ENCODE data around the gene RNF152.

The RNF152 gene, protein sequence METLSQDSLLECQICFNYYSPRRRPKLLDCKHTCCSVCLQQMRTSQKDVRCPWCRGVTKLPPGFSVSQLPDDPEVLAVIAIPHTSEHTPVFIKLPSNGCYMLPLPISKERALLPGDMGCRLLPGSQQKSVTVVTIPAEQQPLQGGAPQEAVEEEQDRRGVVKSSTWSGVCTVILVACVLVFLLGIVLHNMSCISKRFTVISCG

DNA sequence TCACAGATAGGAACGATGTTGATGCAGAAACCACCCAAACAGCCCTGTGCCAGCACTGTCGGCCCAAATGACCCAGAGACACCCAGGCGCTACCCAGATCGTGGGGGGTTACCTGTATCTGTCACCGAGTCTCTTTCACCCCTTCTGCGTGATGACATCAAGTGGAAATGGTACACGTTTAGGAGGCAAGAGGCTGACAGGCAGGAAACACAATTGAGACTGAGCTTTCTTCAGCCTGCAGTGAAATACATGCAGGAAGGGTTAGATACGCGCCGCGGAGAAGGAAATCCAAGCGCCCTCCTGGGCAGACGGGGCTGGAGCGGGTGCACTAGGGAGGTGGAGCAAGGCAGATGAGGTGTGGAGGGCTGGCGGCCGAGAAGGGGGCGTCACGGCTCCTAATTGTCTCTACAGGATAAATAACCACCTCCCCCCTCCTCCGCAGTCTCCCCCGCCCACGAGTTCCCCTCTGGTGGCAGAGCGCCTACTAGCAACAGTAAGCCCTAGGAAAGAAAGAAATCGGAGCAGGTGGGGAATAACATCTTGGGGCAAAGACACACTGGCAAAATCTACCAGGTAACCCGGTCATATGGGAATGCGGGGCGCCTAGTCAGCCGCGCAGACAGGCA lies at the start of gene RNF152:
Gene RNF152, minus strand, starts transcription at position 325 of the 626 bp plus-strand sequence. CDS start 76,544 bp downstream, outside the sequence.
- in situ Hi-C loops (cut with MboI; ENCODE audit: low sequenced_read_pairs): no loop called here

GRCh38 chr18:61941948-61942471 lies 49.2 kb upstream of the RNF152 start:
- in situ Hi-C loops (cut with MboI; ENCODE audit: low sequenced_read_pairs): no loop called here

DNA sequence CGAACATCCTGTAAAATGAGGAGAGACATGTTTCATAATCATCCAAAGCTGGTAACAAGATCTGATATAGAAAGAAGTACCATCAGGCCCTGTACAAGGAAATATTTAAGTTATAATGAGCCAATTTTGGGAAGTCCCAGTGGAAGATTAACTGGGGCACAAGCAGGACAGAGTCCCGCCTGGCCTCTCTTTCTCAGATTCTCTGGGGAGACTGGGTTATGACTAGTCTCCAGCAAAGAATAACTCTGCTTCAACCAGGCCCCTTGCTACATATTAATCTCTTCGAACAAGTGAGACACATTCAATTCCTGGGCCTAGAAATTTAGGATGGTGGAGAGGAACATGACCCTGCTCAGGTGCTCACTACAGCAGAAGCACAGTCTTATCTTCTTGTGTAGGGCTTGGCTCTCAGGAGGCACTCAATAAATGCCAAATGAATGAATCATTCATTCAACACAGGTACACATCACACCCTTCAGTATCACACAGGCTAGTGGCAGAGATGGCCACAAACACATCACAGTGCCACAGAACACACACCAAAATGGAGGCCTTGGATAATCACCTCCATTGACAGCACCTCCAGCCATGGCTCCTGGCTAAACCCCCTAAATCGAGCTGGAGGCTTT lies 46.4 kb upstream of the RNF152 start:
- in situ Hi-C loops (cut with MboI; ENCODE audit: low sequenced_read_pairs): no loop called here

GRCh38 chr18:61935362-61935761 lies 42.6 kb upstream of the RNF152 start:
- in situ Hi-C loops (cut with MboI; ENCODE audit: low sequenced_read_pairs): no loop called here

DNA sequence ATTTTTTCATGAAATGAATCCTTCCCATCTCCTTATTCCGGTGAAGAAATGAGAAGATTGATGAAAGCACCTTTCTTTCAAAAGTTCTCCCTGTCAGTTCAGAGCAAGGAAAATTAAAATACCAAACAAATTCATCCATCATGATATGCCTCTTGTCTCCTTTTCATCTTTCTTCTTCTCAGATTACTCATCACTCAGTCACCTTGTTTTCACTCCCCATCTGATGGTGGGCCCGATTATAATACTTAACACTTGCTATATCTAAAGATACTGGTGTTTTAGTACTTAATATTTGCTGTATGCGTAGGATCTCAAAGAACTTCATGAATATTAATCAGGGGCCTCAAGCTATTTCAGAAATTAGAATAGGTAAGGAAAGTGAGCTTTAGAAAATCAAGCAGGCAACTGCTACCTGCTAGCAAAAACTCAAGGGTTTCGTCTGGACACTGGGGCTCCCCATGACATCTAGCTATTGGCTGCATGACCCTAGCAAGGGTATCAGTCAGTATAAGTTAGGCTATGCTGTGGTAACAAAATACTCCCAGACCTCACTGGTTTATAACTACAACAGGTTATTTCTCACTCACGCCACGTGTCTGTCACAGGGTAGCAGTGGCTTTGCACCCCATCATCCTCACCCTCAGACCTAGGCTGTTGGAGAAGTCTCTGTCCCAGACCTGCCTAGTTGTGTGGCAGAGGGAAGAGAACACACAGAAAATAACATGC lies 39.0 kb upstream of the RNF152 start:
- in situ Hi-C loops (cut with MboI; ENCODE audit: low sequenced_read_pairs): no loop called here

DNA sequence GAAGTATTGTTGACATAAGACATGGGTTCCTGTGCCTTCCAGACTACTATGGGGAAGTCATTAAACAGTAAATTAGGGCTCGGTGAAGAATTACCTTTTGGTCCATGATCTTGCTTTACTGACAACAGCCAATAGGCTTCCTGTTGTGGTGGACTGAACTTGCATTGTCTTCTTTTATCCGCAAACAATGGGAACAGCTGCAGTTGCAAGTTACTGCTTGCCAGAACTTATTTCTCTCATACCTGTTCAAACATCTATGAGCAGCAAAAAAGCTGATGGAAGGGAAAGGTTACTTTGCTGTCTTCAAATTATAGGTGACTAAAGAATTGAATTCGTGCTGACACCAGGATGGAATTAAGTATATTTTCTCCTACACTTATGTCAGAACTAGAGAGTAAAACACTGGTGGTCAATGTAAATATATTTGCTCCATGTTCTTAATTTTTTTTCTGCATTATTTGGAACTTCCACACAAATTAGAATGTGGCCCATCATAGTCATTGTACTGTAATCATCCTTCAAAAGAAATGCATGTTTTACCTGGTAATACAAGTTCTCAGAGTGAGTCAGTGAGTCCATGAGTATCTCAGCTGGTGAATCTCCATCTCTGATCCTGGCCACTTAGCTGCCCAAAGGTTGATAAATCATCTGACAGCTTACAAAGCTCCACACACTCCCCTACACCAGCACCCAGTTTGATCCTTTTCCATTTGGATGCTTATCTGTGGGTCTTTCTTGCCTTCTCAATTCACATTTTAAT lies 37.3 kb upstream of the RNF152 start:
- in situ Hi-C loops (cut with MboI; ENCODE audit: low sequenced_read_pairs): no loop called here

- in situ Hi-C loops (cut with MboI; ENCODE audit: low sequenced_read_pairs): no loop called here
Measured at GRCh38 chr18:61926532-61926931, 33.7 kb upstream of the RNF152 start.

GRCh38 chr18:61924550-61924949 lies 31.7 kb upstream of the RNF152 start:
- in situ Hi-C loops (cut with MboI; ENCODE audit: low sequenced_read_pairs): no loop called here

DNA sequence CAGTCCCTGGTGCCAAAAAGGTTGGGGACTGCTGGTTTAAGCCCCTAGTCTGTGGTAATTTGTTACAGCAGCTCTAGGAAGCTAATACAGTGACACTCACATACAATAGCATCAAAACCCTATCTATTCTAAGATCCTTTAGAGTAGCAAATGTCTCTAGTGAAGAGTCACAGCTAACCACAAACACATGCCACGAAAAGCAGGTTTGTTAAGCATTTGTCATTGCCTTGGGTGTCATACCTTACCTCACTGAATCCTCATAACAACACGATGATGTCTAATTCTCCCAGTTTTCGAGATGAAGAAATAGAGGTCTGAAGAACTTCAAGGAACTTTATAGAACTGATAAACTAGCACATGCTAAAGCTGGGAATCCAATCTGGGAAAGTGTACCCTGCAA lies 29.6 kb upstream of the RNF152 start:
- in situ Hi-C loops (cut with MboI; ENCODE audit: low sequenced_read_pairs): no loop called here

DNA sequence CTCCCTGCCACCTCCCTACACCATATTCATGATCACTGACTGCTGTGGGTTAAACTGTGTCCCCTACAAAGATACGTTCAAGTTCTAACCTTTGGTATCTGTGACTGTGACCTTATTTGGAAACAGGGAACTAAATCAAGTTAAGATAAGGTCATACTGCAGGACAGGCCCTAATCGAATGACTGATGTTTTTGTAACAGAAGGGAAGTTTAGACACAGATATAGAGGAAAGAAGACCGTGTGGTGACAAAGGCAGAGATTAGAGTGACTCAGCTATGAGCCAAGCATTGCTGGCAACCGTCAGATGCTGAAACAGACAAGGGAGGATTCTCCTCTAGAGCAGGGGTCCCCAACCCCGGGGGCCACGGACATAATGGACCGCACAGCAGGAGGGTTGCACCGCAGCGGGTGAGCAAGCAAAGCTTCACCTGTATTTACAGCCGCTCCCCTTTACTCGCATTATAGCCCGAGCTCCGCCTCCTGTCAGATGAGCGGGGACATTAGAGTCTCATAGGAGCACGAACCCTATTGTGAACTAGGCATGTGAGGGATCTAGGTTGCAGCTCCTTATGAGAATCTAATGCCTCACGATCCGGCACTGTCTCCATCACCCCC lies 28.9 kb upstream of the RNF152 start:
- in situ Hi-C loops (cut with MboI; ENCODE audit: low sequenced_read_pairs): no loop called here

GRCh38 chr18:61917818-61918217 lies 25.0 kb upstream of the RNF152 start:
- in situ Hi-C loops (cut with MboI; ENCODE audit: low sequenced_read_pairs): no loop called here

DNA sequence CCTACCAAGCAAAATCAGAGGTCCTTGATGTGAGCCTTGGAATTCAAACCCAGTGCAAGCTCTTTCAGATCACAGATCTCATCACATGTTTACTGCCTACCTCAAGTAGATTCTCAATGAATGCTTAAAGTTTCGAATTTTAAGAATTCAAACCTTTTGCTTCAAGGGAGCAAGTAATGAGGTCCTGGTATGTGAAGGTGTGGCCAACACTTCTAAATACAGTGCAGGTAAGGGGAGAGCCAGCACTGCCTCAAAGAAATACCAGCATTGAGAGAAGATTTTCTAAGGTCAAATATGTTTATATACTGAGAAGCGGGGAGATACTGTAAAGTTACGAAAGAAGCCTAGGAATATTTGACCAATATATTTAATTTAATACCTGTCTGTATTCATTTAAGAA lies 19.7 kb upstream of the RNF152 start:
- in situ Hi-C loops (cut with MboI; ENCODE audit: low sequenced_read_pairs): no loop called here

GRCh38 chr18:61910101-61910500 lies 17.3 kb upstream of the RNF152 start:
- in situ Hi-C loops (cut with MboI; ENCODE audit: low sequenced_read_pairs): no loop called here

DNA sequence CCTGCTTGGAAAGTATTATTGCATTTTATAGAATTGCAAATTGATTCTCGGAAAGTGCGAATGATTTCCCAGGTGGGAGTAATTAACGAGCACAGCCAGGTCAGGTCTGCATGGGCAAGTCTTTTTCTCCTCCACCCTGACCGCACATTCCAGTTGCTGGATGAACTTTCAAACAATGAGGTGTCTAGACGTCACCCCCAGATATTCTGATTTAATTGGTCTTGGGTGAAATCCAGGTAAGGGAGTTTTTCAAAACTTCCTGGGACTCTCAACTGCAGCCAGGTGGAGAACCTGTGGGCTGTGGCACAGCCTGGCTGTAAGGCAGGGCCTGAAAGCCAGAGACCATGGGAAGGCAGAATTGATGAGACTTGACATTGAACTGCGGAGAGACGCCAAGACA lies 15.9 kb upstream of the RNF152 start:
- in situ Hi-C loops (cut with MboI; ENCODE audit: low sequenced_read_pairs): no loop called here

- in situ Hi-C loops (cut with MboI; ENCODE audit: low sequenced_read_pairs): no loop called here
Measured at GRCh38 chr18:61901323-61901986, 8.6 kb upstream of the RNF152 start.

DNA sequence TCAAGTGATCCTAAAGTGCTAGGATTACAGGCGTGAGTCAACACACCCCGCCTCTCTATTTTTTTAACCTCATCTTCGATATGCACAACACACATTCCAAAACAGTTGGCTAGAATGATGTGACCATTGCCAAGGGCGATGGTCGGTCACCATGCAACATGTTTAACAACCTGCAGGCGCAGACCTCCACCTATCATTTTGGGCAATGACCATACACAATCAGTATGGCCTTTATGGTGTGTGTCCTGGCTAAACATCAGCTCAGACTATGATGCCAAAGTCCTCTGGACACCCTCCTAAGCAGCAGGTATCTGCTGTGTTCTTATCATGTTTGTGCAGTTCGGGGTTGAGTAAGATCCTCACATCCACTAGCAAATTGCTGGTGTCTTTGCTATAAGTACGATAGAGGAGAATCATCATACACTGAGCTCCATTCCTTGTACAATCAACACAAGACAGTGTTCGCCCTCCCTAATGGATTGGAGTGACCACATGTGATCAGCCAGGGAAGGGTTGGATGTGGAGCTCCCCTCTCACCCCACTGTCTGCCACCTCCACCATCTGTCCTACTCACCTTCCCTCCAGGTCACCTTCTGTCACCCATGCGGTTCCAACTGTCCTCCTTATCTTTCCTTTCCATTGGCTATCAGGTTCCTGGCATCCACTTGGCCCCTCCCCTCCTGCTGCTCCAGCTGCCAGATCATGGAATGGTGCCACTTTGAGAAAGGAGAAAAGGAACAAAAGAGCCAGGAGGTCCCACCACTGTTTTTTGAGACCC lies 7.9 kb upstream of the RNF152 start:
- in situ Hi-C loops (cut with MboI; ENCODE audit: low sequenced_read_pairs): no loop called here

DNA sequence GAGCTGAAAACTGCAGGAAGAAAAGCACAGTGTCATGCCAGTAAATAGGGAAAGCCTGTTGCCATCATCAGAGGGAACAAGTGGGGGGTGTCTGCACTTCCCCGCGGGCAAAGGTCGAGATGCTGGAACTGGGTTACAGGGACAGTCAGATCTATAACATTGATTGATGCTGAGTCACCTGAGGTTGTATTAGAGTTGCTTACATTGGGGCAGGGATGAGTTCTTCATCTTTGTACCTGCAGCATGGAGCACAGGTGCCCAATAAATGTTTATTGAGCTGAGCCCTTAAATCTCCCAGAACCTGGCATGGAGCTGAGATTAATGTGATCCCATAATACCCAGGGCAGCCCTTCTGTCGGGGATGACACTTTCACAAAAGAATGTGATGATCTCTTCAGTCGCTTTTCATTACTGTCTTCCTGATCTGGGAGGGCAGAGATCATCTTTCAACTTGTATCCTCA lies 5.9 kb upstream of the RNF152 start:
- in situ Hi-C loops (cut with MboI; ENCODE audit: low sequenced_read_pairs): no loop called here

DNA sequence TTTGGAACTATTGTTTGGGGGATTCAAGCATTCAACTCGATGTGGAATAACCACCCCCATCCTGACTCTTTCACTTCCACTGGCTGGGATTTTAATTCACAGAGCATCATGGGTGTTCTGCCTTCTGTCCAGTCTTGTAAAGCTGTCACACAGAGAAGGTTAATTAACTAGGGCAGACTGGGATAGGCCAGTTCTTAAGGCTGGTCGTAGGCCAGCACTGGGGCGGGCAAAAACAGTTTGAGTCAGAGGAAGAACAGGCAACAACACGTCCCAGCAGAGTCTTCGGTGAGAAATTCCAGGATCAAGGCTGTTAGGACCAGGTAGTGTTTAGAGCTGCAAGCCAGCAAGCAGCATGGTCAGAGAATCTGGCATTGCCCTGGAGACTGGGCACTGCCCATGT lies 4.0 kb upstream of the RNF152 start:
- in situ Hi-C loops (cut with MboI; ENCODE audit: low sequenced_read_pairs): no loop called here

DNA sequence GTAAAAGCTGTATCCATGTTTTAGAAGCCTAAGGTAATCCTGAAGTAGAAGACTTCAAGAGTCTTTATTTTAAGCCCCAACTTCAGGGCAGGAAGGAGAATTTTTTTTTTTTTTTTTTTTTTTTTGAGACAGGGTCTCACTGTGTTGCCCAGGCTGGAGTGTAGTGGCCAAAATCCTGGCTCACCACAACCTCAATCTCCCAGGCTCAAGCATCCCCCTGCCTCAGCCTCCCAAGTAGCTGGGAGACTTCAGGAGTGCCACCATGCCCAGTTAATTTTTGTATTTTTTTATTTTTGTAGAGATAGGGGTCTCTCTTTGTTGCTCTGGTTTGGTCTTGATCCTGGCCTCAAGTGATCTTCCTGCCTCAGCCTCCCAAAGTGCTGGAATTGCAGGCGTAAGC lies 3.3 kb upstream of the RNF152 start:
- in situ Hi-C loops (cut with MboI; ENCODE audit: low sequenced_read_pairs): no loop called here
